ENCODE measurements around the gene TMPRSS9. TPM values are rescaled to one million over a fixed set of nuclear protein-coding genes. Genes with fewer than 3 reads are reported as not detected.

The TMPRSS9 gene
- polyA plus RNA-seq, 1 donor (not counting 4 experiments of a cell fraction or from before 2014, with no cell fraction given), result not detected

DNA sequence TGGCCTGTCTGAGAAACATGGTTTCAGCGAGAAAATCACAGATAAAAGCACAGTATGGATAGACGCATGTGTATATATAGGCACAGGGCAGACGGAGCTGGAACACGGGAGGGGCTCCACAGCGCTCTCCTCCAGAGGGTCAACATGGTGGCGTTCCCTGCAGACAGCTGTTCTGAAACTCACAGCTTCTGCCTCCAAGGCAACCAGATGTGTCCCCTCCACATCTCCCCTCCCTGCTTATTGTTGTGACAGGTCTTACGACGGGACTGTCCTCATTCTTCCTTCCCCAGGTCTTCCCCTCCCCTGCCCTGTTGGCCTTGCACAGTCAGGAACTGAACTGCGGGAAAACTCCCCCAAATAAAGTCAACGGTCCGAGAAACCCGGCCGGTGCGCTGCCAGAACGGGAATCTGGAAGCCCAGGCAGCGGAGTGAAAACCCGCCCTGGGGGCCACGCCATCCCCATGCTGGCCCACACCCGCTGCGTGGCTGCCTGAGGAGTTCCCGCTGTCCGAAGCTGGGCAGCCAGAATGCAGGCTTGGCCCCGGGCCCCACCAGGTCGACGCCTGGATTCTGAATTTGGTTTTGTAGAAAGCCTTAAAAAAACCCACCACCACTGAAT, 70.0 kb downstream of the TMPRSS9 start:
- FAIRE-seq (no peak), DNase-seq (ENCODE audit: low read depth, low spot score) (no peak)
- Histone ChIP-seq H3K27ac (ENCODE audit: control insufficient read depth, insufficient read depth, low read length) (no peak overlapping the region), H3K79me2 (ENCODE audit: control insufficient read depth, insufficient read depth, low read length) (peaks cover 23% of the 10 kb centered on the region), H2AFZ (ENCODE audit: control insufficient read depth, low read length) (no peak overlapping the region), H3K4me1 (ENCODE audit: control insufficient read depth, extremely low read depth, insufficient read depth, low read length) (peaks cover 24% of the 10 kb centered on the region), H3K4me2 (ENCODE audit: control insufficient read depth, extremely low read depth, insufficient read depth, low read depth, low read length) (no peak overlapping the region), H3K4me3 (ENCODE audit: control insufficient read depth in 2 of 3, extremely low read depth in 1 of 3, insufficient read depth in 2 of 3, low read depth in 1 of 3, low read length in 3 of 3) (no peak overlapping the region), H3K9me3 (ENCODE audit: control insufficient read depth, low read depth, low read length) (no peaks in the 10 kb centered on the region), H3K36me3 (ENCODE audit: control insufficient read depth in 2 of 2, extremely low read depth in 1 of 2, insufficient read depth in 2 of 2, low read length in 2 of 2) (peaks cover 15 to 17% of the 10 kb centered on the region in 2 experiments), H4K20me1 (ENCODE audit: control insufficient read depth, extremely low read depth, insufficient read depth, low read length) (peaks cover 10% of the 10 kb centered on the region), H3K9ac (ENCODE audit: control insufficient read depth, extremely low read depth, insufficient read depth, low read length) (no peak overlapping the region), H3K9me1 (ENCODE audit: control insufficient read depth, extremely low read depth, insufficient read depth, low read length) (peaks cover 2% of the 10 kb centered on the region), H3K27me3 (ENCODE audit: control insufficient read depth, extremely low read depth, insufficient read depth, low read length) (no peaks in the 10 kb centered on the region)
- TF ChIP-seq, protein P1, sequence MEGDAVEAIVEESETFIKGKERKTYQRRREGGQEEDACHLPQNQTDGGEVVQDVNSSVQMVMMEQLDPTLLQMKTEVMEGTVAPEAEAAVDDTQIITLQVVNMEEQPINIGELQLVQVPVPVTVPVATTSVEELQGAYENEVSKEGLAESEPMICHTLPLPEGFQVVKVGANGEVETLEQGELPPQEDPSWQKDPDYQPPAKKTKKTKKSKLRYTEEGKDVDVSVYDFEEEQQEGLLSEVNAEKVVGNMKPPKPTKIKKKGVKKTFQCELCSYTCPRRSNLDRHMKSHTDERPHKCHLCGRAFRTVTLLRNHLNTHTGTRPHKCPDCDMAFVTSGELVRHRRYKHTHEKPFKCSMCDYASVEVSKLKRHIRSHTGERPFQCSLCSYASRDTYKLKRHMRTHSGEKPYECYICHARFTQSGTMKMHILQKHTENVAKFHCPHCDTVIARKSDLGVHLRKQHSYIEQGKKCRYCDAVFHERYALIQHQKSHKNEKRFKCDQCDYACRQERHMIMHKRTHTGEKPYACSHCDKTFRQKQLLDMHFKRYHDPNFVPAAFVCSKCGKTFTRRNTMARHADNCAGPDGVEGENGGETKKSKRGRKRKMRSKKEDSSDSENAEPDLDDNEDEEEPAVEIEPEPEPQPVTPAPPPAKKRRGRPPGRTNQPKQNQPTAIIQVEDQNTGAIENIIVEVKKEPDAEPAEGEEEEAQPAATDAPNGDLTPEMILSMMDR (optimal IDR thresholded peaks at IDR 0.05 in 1 of 3, IDR thresholded peaks at IDR 0.05 in 1 of 3, conservative IDR thresholded peaks at IDR 0.05 in 1 of 3; ENCODE audit: extremely low read depth in 1 of 3, insufficient read depth in 2 of 3, low read length in 3 of 3), result no peak
- TF ChIP-seq EZH2 (IDR thresholded peaks at IDR 0.05; ENCODE audit: low read length), result no peak
- dilution Hi-C loops (cut with MboI; ENCODE audit: extremely low pct_ligation_motif_present, low sequenced_read_pairs), result no loop called here

DNA sequence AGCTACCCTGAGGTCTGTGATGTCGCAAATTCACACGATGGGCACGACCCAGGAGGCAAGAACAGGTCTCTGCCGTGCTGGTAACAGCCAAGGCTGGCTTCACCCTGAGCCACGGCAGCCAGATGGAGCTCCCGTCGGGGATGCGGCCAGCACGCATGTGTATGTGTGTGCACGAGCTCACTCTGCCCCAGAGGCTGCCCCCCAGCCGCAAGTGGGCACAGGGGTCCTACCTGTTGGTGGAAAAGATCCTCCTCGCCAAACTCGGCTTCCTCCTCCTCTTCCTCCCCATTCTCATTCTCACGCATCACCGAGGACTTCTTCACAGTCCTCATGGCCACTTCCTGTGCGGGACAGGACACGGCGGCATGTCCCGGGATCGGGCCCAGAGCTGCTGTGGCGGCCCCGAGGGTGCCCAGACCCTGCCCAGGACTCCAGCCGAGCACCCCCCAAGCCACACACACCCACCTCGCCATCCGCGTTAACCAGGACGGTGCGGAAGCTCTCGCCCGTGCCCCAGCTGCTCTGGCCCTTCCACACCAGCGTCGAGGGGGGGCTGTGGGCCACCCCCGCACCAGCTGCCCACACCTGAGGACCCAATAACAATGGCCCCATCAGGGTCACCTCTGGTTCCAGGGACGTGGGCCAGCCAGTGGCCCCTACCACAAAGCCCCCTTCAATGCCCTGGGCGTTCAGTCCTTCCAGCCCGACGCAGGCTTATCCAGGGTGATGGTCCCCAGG, 71.4 kb downstream of the TMPRSS9 start:
- Histone ChIP-seq H3K36me3 (ENCODE audit: control insufficient read depth in 2 of 2, extremely low read depth in 1 of 2, insufficient read depth in 2 of 2, low read length in 2 of 2) (peaks cover 5 to 15% of the 10 kb centered on the region in 2 experiments), H3K9ac (ENCODE audit: control insufficient read depth, extremely low read depth, insufficient read depth, low read length) (no peak overlapping the region), H3K9me1 (ENCODE audit: control insufficient read depth, extremely low read depth, insufficient read depth, low read length) (no peaks in the 10 kb centered on the region), H3K4me3 (ENCODE audit: control insufficient read depth in 2 of 3, extremely low read depth in 1 of 3, insufficient read depth in 2 of 3, low read depth in 1 of 3, low read length in 3 of 3) (no peak overlapping the region), H2AFZ (ENCODE audit: control insufficient read depth, low read length) (no peak overlapping the region), H3K27me3 (ENCODE audit: control insufficient read depth, extremely low read depth, insufficient read depth, low read length) (no peaks in the 10 kb centered on the region), H3K27ac (ENCODE audit: control insufficient read depth, insufficient read depth, low read length) (no peak overlapping the region), H3K79me2 (ENCODE audit: control insufficient read depth, insufficient read depth, low read length) (peaks cover 9% of the 10 kb centered on the region), H3K4me2 (ENCODE audit: control insufficient read depth, extremely low read depth, insufficient read depth, low read depth, low read length) (no peak overlapping the region), H3K9me3 (ENCODE audit: control insufficient read depth, low read depth, low read length) (no peaks in the 10 kb centered on the region), H4K20me1 (ENCODE audit: control insufficient read depth, extremely low read depth, insufficient read depth, low read length) (no peaks in the 10 kb centered on the region), H3K4me1 (ENCODE audit: control insufficient read depth, extremely low read depth, insufficient read depth, low read length) (peaks cover 13% of the 10 kb centered on the region)
- no peak for TF ChIP-seq EZH2 (IDR thresholded peaks at IDR 0.05; ENCODE audit: low read length)
- TF ChIP-seq, protein P1 (optimal IDR thresholded peaks at IDR 0.05 in 1 of 3, IDR thresholded peaks at IDR 0.05 in 1 of 3, conservative IDR thresholded peaks at IDR 0.05 in 1 of 3; ENCODE audit: extremely low read depth in 1 of 3, insufficient read depth in 2 of 3, low read length in 3 of 3), result no peak
- DNase-seq (ENCODE audit: low read depth, low spot score) (no peak), FAIRE-seq (no peak)
- dilution Hi-C loops (cut with MboI; ENCODE audit: extremely low pct_ligation_motif_present, low sequenced_read_pairs), result no loop called here
